GM12873 (cell line): ENCODE data around the gene ATXN7.
A peak's percentile ranks its signal among the peaks of the same experiment; 100 is the strongest.

Source experiments
- CTCF ChIP-seq: IDR thresholded peaks from 2 replicates; pipeline ENCODE4 v1.5.1; 2012; ENCODE audit warnings: low read depth, mild to moderate bottlenecking, moderate library complexity, low read length, control low read depth; ENCODE audit not compliant: insufficient read depth; ENCODE audit errors: missing control alignments

Gene ATXN7

GRCh38 chr3:64023861-64024223 is 160.2 kb downstream of the ATXN7 start:
- TF ChIP-seq CTCF, result no peak

GRCh38 chr3:64026346-64026745 is 162.7 kb downstream of the ATXN7 start:
- no peak for TF ChIP-seq CTCF

- TF ChIP-seq CTCF, result no peak
Measured at GRCh38 chr3:64027658-64028057, 164.0 kb downstream of the ATXN7 start.

GRCh38 chr3:64028754-64029153 is 165.1 kb downstream of the ATXN7 start:
- no peak for TF ChIP-seq CTCF

GRCh38 chr3:64029287-64029686 is 165.6 kb downstream of the ATXN7 start:
- no peak for TF ChIP-seq CTCF

GRCh38 chr3:64030741-64031140 is 167.1 kb downstream of the ATXN7 start:
- peak; percentile 90 for TF ChIP-seq CTCF

- TF ChIP-seq CTCF, result no peak
Measured at GRCh38 chr3:64031540-64032508, 168.2 kb downstream of the ATXN7 start.
